GM18526 (cell line): ENCODE results near the gene ANAPC5.

ENCODE experiments used
- POLR2A ChIP-seq: IDR thresholded peaks from 3 replicates; pipeline ENCODE4 v1.6.1; 2011; ENCODE audit not compliant: insufficient read length; ENCODE audit errors: extremely low read depth

ANAPC5 gene

DNA sequence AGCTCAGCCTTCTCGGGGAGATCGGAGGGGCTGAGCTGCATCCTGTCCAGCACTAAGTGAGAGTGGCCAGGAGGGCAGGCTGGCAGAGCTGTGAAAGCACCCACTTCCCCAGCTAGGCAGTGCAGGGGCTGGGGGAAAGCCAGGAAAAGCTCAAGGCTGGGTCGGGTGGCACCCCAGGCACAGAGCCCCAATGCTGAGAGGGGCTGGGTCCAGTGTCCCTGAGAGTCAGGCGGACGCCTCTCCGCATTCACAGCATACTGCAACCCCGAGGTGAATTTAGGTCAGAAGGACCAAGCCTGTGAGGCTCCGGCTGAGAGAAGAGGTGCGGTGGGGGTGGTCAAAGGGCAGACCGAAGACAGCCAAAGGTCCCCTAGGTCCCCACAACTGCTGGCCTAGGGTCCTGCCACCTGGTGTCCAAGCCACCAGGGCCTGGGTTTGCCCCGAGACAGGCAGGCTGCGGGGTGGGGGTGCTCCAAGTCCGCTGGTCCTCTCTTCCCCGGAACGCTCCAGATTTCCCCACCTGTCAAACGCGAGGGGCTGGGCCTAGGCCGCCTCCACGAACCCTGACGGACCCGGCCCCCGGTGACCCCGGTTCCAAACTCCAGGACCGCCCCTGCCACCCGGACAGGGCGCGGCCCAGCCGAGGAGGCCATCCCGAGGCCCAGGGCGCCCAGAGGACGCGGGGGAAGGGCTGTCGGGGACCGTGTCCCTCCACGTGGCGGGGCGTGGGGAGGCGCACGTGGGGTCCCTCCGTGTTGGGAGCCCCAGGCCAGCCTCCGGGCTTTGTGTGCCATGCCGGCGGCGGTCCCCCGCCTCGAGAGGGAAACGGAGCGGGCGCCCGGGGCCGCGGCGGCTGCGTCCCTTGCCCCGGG lies 56.2 kb downstream of the ANAPC5 start:
- TF ChIP-seq POLR2A: no peak

GRCh38 chr12:121295116-121295745 lies 57.0 kb downstream of the ANAPC5 start:
- no peak for TF ChIP-seq POLR2A

GRCh38 chr12:121294151-121294889 lies 57.9 kb downstream of the ANAPC5 start:
- no peak for TF ChIP-seq POLR2A

- TF ChIP-seq POLR2A: no peak
These were observed 58.6 kb downstream of the ANAPC5 start for GRCh38 chr12:121293603-121294002.

GRCh38 chr12:121290410-121290809 lies 61.8 kb downstream of the ANAPC5 start:
- TF ChIP-seq POLR2A: no peak

DNA sequence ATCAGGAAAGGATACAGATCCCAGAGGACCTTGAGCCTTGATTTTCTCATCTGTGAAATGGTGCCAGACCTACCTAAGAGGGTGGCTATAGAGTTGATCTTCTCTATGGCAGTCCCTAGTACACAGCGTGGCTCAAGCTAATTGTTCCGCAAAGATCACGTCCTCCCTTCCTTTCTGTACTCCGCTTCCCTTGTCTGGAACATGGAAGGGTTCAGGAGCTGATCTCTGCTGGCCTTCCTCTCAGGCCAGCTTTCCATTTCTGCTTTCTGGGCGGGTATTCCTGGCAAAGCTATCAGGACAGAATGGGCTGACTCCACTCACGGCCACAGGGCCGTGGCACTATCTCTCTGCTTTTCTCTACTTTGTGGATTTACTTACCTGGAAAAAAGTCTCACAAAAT lies 62.2 kb downstream of the ANAPC5 start:
- TF ChIP-seq POLR2A: no peak

DNA sequence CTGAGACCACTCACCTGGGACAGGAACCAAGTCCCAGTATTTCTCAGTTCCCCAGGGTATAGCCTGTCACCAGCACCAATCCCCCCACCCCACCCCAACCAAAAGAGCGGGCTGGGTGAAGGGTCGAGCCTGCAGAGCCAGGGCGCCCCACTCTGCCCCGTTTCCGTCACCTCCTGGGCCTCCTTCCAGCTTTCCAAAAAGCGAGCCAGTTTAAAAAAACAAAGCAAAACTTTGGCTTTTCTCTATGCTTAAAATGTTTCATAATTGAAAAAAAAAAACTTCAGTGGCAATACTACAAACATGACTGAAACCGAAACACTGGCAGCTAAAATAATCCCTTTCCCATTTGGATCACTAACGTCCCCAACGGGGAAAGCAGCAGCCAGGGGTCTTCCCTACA lies 63.2 kb downstream of the ANAPC5 start:
- no peak for TF ChIP-seq POLR2A

GRCh38 chr12:121288158-121288845 lies 63.9 kb downstream of the ANAPC5 start:
- TF ChIP-seq POLR2A: no peak

- no peak for TF ChIP-seq POLR2A
These were observed 64.8 kb downstream of the ANAPC5 start for GRCh38 chr12:121287267-121287954.

- no peak for TF ChIP-seq POLR2A
These were observed 66.4 kb downstream of the ANAPC5 start for GRCh38 chr12:121285856-121286255.

GRCh38 chr12:121284551-121285390 lies 67.4 kb downstream of the ANAPC5 start:
- TF ChIP-seq POLR2A: no peak

DNA sequence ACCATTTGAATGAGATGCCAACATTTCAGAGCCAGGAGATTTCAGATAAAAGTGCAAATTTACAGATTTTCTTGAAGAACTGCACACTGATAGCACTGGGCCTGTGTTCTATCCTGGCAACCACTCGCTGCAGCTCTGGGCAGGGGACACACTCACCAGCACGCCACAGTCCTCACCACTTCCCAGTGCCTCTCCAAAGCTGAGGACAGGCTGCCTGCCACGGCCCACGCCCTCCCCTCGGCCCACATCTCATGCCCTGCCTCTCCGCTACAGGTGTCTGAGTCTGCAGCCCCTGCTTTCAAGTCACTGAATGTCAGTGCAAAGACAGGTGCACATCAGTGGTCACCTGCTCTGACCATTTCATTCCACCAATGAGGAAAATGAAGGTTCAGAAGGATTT lies 68.4 kb downstream of the ANAPC5 start:
- TF ChIP-seq POLR2A: no peak

GRCh38 chr12:121283388-121283787 lies 68.8 kb downstream of the ANAPC5 start:
- TF ChIP-seq POLR2A: no peak
